Ramos (cell line): Measurements from ENCODE around the gene ATP9A.
"Not testable (repeated sequence)": the region's sequence is repeated elsewhere in the genome, so short reads cannot be mapped to it uniquely, and the experiment has no call there.

Experiments
- in situ Hi-C: fragments of 300-500 bp; cut with MboI; formaldehyde crosslinking; loops from one replicate; pipeline ENCODE4 v1.14.3; 2022; ENCODE audit warnings: low sequenced_read_pairs; ENCODE audit not compliant: unreplicated experiment

The ATP9A gene

GRCh38 chr20:51797357-51798025 is 29.3 kb upstream of the ATP9A start:
- in situ Hi-C loops: no loop called here

GRCh38 chr20:51796340-51796739 is 28.1 kb upstream of the ATP9A start:
- in situ Hi-C loops: no loop called here

- in situ Hi-C loops: no loop called here
These were observed 24.8 kb upstream of the ATP9A start for GRCh38 chr20:51792960-51793359.

- in situ Hi-C loops: no loop called here
These were observed 23.4 kb upstream of the ATP9A start for GRCh38 chr20:51791626-51792025.

GRCh38 chr20:51790256-51790655 is 22.1 kb upstream of the ATP9A start:
- in situ Hi-C loops: no loop called here

GRCh38 chr20:51789434-51789833 is 21.2 kb upstream of the ATP9A start:
- in situ Hi-C loops: no loop called here

- in situ Hi-C loops: no loop called here
These were observed 20.6 kb upstream of the ATP9A start for GRCh38 chr20:51788822-51789221.

GRCh38 chr20:51784299-51784698 is 16.1 kb upstream of the ATP9A start:
- in situ Hi-C loops: no loop called here

GRCh38 chr20:51778229-51778759 is 10.1 kb upstream of the ATP9A start:
- in situ Hi-C loops: not testable (repeated sequence)

- in situ Hi-C loops: no loop called here
These were observed 7.1 kb upstream of the ATP9A start for GRCh38 chr20:51775241-51775640.

- in situ Hi-C loops: no loop called here
These were observed 4.0 kb upstream of the ATP9A start for GRCh38 chr20:51772236-51772635.

GRCh38 chr20:51769976-51770615 is 1.9 kb upstream of the ATP9A start:
- in situ Hi-C loops: no loop called here

- in situ Hi-C loops: no loop called here
These were observed 748 bp upstream of the ATP9A start for GRCh38 chr20:51768759-51769517.

- in situ Hi-C loops: no loop called here
These were observed 960 bp downstream of the ATP9A start for GRCh38 chr20:51766994-51767866.

GRCh38 chr20:51765381-51765780 is 2.8 kb downstream of the ATP9A start:
- in situ Hi-C loops: not testable (repeated sequence)

GRCh38 chr20:51763965-51764602 is 4.1 kb downstream of the ATP9A start:
- in situ Hi-C loops: no loop called here

- in situ Hi-C loops: no loop called here
These were observed 7.2 kb downstream of the ATP9A start for GRCh38 chr20:51760905-51761546.

- in situ Hi-C loops: no loop called here
These were observed 8.2 kb downstream of the ATP9A start for GRCh38 chr20:51759769-51760510.
